ENCODE measurements around the gene OXSR1.
A peak's percentile ranks its signal among the peaks of the same experiment; 100 is the strongest.
"Not testable (repeated sequence)": the region's sequence is repeated elsewhere in the genome, so short reads cannot be mapped to it uniquely, and the experiment has no call there.

Gene OXSR1

DNA sequence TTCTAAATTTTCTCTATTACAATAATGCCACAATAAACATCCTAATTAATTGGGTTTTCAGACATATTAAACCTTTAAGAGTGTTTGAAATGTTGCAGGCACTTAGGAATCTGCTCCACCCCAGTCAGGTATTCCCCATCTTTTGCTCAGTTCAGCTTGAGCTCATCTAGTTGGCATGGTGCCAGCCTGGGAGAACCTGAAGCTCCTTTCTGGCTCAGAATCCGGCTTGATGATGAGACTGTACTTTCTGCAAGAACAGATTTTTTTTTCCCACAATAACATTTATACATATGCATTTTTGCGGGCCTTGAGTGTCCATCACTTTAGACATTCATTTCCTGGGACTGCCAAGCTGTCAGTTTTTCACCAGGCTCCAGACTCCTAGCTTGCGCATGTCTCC, 7.7 kb upstream of the OXSR1 start:
- no peak for DNase-seq (ENCODE audit: low spot score in 2 of 2)
- H3K36me3 ChIP-seq (replicated peaks), result no peaks in the 10 kb centered on the region
- H3K4me3 ChIP-seq, result no peak overlapping the region
- no peaks in the 10 kb centered on the region for H3K9me3 ChIP-seq
- in situ Hi-C loops (cut with MboI; ENCODE audit: low sequenced_read_pairs), result no loop called here
- no peaks in the 10 kb centered on the region for H3K27me3 ChIP-seq (ENCODE audit: low read depth)
- no peaks in the 10 kb centered on the region for H3K4me1 ChIP-seq

DNA sequence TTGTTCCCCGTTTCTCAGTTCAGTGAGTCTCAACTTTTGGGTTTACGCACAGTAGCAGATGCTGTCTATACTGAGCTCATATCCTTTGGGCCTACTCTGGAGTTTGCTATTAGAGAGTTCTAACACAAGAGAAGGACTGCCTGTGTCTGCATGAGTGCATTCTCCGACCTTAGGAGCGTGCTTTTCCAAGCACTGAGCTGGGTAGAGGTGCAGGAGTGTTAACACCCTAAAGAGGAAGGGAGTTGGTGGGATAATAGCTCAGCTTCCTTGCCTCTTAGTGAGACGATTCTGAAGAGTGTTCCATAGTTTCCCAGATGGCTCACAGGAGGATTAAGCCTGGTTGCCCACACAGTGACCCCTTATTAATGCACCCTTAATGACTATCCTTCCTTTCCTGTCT, 6.9 kb upstream of the OXSR1 start:
- H3K4me1 ChIP-seq, result no peaks in the 10 kb centered on the region

DNA sequence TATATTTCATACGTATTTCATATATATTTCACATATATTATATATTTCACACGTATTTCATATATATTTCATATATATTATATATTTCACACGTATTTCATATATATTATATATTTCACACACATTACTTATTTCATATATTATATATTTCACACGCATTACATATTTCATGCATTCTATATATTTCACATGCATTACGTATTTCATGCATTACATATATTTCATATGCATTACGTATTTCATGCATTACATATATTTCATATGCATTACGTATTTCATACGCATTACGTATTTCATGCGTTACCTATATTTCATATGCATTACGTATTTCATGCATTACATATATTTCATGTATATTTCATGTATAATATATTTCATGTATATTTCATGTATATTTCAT, 4.6 kb upstream of the OXSR1 start:
- H3K4me3 ChIP-seq; H3K9me3 ChIP-seq; in situ Hi-C loops (cut with MboI; ENCODE audit: low sequenced_read_pairs); H3K4me1 ChIP-seq; DNase-seq (ENCODE audit: low spot score in 2 of 2); H3K36me3 ChIP-seq (replicated peaks); H3K27me3 ChIP-seq (ENCODE audit: low read depth): not testable (repeated sequence)

More for the DNA sequence above, 6.9 kb upstream of the OXSR1 start:
- Histone ChIP-seq H3K27me3 (ENCODE audit: low read depth) (no peaks in the 10 kb centered on the region), H3K9me3 (no peaks in the 10 kb centered on the region), H3K4me3 (no peak overlapping the region), H3K36me3 (replicated peaks) (no peaks in the 10 kb centered on the region)
- in situ Hi-C loops (cut with MboI; ENCODE audit: low sequenced_read_pairs), result no loop called here
- no peak for DNase-seq (ENCODE audit: low spot score in 2 of 2)

DNA sequence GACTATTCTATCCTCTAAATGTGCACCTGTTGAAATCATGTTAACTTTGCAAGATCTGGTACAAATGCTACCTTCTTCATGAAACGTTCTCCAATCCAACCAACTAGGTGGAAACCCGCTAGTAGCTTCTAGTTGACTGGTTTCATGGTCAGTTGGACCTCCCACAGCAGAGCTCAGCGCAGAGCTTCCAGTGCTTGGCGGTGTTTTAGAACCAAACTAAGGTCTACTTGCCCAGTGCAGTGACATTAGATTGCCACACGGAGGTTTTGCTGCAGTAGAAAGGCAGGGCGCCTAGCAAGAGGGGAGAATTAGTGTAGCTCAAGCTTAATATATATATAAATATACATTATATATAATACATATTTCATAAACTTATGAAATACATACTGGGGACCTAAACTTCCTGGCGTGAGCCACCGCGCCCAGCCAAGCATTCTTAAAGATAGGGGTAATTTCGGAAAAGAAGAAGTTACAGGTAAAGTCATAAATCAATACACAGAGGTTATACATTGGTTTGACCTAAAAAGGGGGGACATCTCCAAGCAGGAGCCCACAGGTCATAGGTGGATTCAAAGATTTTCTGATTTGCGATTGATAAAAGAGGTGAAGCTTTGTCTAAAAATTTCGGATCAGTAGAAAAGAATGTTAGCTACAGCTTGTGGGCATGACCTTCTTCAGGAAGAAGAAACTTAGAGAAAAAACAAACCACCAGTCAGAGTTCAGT, 2.1 kb upstream of the OXSR1 start:
- in situ Hi-C loops (cut with MboI; ENCODE audit: low sequenced_read_pairs), result no loop called here
- Histone ChIP-seq H3K36me3 (replicated peaks) (no peaks in the 10 kb centered on the region), H3K4me1 (peaks cover 15% of the 10 kb centered on the region), H3K4me3 (no peak overlapping the region), H3K9me3 (no peaks in the 10 kb centered on the region), H3K27me3 (ENCODE audit: low read depth) (no peaks in the 10 kb centered on the region)
- DNase-seq (ENCODE audit: low spot score in 2 of 2), result no peak

DNA sequence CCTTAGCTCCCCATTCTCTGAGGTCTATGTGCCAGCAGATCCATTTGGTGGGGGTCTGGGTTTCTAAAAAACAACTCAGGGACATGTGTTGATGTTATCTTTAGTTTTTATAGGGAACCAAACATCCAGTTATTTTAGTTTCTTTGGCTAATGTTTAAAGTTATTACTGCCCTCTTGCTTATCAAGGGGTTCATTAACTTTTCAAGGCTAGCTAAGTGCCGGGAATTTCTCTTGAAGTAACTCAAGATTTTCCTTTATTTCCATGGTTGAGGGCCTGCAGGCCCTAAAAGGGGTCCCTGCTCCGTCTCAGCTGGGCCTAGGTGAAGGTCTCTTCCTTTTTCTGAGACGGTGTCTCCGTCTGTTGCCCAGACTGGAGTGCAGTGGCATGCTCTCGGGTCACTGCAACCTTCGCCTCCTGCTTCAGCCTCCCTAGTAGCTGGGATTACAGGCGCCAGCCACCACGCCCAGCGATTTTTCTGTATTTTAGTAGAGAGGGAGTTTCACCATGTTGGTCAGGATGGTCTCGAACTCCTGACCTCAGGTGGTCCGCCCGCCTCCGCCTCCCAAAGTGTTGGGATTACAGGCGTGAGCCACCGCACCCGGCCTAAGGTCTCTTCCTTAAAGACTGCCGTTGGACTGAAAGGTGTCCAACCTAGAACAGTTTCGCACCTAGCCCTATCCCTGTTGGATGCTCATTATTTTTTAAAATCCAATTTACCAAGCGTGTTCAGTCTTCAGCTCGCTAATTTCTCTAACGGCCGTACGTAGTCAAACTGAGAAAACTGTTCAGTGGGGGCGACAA, 1.3 kb upstream of the OXSR1 start:
- no peak for DNase-seq (ENCODE audit: low spot score in 2 of 2)
- in situ Hi-C loops (cut with MboI; ENCODE audit: low sequenced_read_pairs), result no loop called here
- Histone ChIP-seq H3K9me3 (no peaks in the 10 kb centered on the region), H3K4me1 (peaks cover 22% of the 10 kb centered on the region), H3K36me3 (replicated peaks) (no peaks in the 10 kb centered on the region), H3K27me3 (ENCODE audit: low read depth) (no peaks in the 10 kb centered on the region), H3K4me3 (peak overlapping the region; percentile 88)

DNA sequence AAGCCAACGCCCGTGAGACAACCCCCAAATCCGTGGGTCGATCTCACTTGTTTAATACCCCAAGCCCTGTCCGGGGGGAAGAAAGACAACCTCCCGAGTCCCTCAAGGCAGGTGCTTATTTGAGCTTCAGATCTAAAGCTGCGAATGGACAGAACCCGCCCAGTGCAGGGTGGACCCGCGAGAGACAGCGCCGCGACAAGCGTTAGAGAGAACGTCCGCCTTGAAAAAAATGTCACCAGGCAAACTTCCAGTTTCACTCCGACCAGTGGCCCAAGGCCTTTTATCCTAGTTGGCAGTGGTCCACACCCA, 740 bp upstream of the OXSR1 start:
- in situ Hi-C loops (cut with MboI; ENCODE audit: low sequenced_read_pairs), result no loop called here
- Histone ChIP-seq H3K9me3 (no peaks in the 10 kb centered on the region), H3K4me3 (peak overlapping the region; percentile 88), H3K4me1 (peaks cover 22% of the 10 kb centered on the region), H3K27me3 (ENCODE audit: low read depth) (no peaks in the 10 kb centered on the region), H3K36me3 (replicated peaks) (no peaks in the 10 kb centered on the region)
- DNase-seq (ENCODE audit: low spot score in 2 of 2), result no peak

DNA sequence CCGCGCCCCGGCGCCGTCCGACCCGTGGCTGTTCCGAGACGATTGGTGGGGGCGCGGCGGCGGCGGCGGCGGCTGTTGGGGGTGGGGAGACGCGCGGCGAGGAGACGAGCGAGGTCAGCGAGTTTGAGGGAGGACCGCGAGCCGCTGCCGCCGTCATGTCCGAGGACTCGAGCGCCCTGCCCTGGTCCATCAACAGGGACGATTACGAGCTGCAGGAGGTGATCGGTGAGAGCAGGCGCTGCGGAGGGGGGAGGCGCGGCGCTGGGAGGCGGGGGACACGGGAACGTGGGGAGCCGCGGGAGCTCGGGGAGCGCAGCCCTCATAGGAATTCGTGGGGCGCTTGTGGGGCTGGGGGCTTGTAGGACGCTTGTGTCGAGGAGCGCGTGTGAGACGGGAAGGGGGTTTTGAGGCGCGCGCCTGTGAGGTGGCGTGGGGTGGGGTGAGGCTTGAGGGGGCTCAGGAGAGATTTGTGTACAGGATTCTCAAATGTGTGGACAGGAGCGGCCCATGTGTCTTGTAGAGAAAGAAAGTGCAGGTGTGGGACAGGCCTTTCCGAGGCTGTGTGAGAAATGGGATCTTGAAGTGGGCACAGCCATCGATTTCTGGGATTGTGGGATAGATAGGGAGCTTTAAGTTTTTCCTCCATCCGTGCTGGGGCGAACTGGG, 518 bp downstream of the OXSR1 start:
- no peaks in the 10 kb centered on the region for H3K27me3 ChIP-seq (ENCODE audit: low read depth)
- no peaks in the 10 kb centered on the region for H3K9me3 ChIP-seq
- peak overlapping the region; percentile 88 for H3K4me3 ChIP-seq
- in situ Hi-C loops (cut with MboI; ENCODE audit: low sequenced_read_pairs), result no loop called here
- no peaks in the 10 kb centered on the region for H3K36me3 ChIP-seq (replicated peaks)
- H3K4me1 ChIP-seq, result peaks cover 22% of the 10 kb centered on the region
- DNase-seq (ENCODE audit: low spot score in 2 of 2), result peak; percentile 19 to 35

DNA sequence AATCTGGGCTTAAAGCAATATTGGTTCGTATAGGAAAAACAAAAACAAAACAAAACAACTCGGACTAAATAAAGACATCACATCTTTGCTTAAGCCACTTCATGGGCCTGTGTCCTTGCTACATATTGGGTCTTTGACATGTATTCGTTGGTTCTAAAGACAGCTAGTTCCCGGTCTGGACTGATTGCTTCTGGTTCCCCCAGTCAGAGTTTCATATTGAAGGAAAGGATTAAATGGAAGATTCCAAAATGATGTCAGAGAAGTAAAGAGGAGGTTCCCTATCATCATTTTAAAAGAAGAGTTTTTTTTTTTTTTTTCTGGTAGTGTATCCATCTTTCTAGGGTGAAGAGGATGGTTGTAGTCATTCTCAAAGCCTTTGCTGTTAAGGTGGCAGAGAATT, 2.3 kb downstream of the OXSR1 start:
- Histone ChIP-seq H3K36me3 (replicated peaks) (no peaks in the 10 kb centered on the region), H3K27me3 (ENCODE audit: low read depth) (no peaks in the 10 kb centered on the region), H3K4me1 (peaks cover 22% of the 10 kb centered on the region), H3K4me3 (peak overlapping the region; percentile 88; the same call in 1 of the 2 replicates), H3K9me3 (no peaks in the 10 kb centered on the region)
- in situ Hi-C loops (cut with MboI; ENCODE audit: low sequenced_read_pairs), result no loop called here
- DNase-seq (ENCODE audit: low spot score in 2 of 2), result no peak

DNA sequence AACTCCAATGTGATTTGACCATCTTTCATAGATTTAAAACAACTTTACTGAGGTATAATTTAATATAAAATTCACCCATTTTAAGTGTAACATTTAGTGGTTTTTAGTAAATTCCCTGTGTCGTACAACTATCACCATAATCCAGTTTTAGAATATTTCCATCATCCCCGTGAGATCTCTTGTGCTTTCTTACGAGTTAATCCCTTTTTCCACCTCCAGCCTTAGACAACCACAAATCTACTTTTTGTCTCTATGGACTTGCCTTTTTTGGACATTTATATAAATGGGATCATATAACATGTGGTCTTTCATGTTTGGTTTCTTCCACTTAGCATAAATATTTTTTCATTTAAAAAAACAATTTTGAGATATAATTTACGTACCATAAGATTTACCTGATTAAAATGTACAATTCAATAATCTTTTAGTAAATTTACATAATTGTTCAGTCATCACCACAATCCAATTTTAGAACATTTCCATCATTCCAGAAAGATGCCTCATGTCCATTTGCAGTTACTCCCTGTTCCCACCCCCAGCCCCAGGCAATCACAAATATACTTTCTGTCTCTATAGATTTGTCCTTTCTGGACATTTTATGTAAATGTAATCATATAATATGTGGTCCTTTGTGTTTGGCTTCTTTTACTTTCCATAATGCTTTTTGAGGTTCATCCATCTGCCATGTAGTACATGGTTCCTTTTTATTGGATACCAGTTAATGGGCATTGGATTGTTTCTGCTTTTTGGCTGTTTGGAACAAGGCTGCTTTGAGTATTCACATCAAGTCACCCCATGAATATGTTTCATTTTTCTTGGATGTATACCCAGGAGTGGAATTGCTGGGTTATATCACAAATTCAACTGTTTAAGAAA, 3.1 kb downstream of the OXSR1 start:
- no peak overlapping the region for H3K4me3 ChIP-seq
- H3K27me3 ChIP-seq (ENCODE audit: low read depth), result no peaks in the 10 kb centered on the region
- H3K36me3 ChIP-seq (replicated peaks), result no peaks in the 10 kb centered on the region
- no peaks in the 10 kb centered on the region for H3K9me3 ChIP-seq
- DNase-seq (ENCODE audit: low spot score in 2 of 2), result peak; percentile 37 to 49
- peaks cover 22% of the 10 kb centered on the region for H3K4me1 ChIP-seq
- in situ Hi-C loops (cut with MboI; ENCODE audit: low sequenced_read_pairs), result no loop called here

DNA sequence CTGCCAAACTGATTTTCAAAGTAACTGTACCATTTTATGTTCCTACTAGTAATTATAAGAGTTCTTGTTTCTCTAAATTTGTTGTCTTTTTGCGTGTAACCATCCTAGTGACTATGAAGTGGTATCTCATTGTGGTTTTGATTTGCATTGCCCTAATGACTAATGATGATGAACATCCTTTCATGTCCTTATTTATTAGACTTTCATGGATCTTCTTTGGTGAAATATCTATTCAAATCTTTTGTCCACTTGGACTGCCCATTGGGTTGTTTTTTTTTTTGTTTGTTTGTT, 3.6 kb downstream of the OXSR1 start:
- Histone ChIP-seq H3K36me3 (replicated peaks) (no peaks in the 10 kb centered on the region), H3K4me1 (peaks cover 22% of the 10 kb centered on the region), H3K27me3 (ENCODE audit: low read depth) (no peaks in the 10 kb centered on the region), H3K4me3 (no peak overlapping the region), H3K9me3 (no peaks in the 10 kb centered on the region)
- in situ Hi-C loops (cut with MboI; ENCODE audit: low sequenced_read_pairs), result no loop called here
- DNase-seq (ENCODE audit: low spot score in 2 of 2), result no peak

DNA sequence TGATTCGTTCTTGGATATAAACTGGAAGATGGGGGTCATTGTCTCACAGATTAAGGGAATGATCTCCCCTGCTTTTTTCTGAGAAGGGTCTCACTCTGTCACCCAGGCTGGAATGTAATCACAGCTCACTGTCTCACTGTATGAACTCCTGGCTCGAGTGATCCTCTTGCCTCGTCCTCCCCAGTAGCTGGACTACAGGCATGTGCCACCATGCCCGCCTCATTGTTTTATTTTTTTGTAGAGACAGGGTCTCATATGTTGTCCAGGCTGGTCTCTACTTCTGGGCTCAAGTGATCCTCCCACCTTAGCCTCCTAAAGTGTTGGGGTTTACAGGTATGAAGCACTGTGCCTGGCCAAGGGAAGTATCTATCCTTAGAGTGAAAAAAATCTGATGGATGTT, 5.4 kb downstream of the OXSR1 start:
- no peaks in the 10 kb centered on the region for H3K27me3 ChIP-seq (ENCODE audit: low read depth)
- no peak for DNase-seq (ENCODE audit: low spot score in 2 of 2)
- no peaks in the 10 kb centered on the region for H3K9me3 ChIP-seq
- in situ Hi-C loops (cut with MboI; ENCODE audit: low sequenced_read_pairs), result no loop called here
- H3K4me3 ChIP-seq, result no peak overlapping the region
- peaks cover 19% of the 10 kb centered on the region for H3K4me1 ChIP-seq
- no peaks in the 10 kb centered on the region for H3K36me3 ChIP-seq (replicated peaks)

DNA sequence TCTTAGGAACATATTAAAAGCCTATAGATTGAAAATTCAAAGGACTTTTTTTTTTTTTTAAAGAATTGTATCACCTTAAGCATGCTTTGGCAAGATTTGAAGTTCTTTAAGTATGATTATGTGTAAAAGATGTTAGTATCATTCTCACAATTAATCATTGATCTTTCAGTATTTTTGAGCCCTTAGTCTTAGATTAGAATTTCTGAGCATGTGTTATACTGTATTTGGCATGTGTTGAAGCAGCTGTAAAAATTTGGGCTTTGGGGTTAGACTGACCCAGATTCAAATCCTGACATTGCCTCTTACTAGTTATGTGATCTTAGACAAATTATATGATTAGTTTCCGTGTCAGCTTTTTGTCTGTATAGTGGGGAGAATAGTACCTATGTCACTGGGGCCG, 6.3 kb downstream of the OXSR1 start:
- Histone ChIP-seq H3K36me3 (replicated peaks) (no peaks in the 10 kb centered on the region), H3K4me3 (no peak overlapping the region), H3K9me3 (no peaks in the 10 kb centered on the region), H3K4me1 (peaks cover 19% of the 10 kb centered on the region), H3K27me3 (ENCODE audit: low read depth) (no peaks in the 10 kb centered on the region)
- DNase-seq (ENCODE audit: low spot score in 2 of 2), result no peak
- in situ Hi-C loops (cut with MboI; ENCODE audit: low sequenced_read_pairs), result no loop called here

DNA sequence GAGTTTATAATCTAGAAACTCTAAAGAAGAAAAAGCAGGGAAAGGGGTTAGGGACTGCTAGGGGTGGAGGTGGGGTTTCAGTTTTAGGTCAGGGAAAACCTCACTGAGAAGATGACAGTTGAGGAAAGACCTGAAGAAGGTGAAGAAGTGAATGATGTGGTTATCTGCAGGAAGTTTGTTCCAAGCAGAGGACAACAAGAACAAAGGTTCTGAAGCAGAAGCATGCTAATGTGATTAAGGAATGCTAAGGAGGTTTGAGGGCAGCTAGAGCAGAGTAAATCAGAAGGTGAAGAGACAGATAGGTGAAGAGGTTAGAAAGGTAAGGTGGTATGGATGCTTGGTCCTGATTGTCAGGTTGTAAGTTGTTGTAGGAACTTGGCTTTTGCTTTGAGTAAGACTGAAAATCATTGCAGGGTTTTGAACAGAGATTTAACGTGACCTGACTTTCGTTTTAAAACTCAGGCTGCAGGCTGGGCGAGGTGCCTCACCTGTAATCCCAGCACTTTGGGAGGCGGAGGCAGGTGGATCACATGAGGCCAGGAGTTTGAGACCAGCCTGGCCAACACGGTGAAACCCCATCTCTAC, 8.6 kb downstream of the OXSR1 start:
- Histone ChIP-seq H3K36me3 (replicated peaks) (no peaks in the 10 kb centered on the region), H3K9me3 (no peaks in the 10 kb centered on the region), H3K4me1 (peaks cover under 1% of the 10 kb centered on the region), H3K4me3 (no peak overlapping the region), H3K27me3 (ENCODE audit: low read depth) (no peaks in the 10 kb centered on the region)
- in situ Hi-C loops (cut with MboI; ENCODE audit: low sequenced_read_pairs), result no loop called here
- DNase-seq (ENCODE audit: low spot score in 2 of 2), result no peak

Data from HAP-1 (cell line).